ENCODE measurements around the gene PPP2R3B.

PPP2R3B gene

GRCh38 chrX:334331-334891, 52.3 kb downstream of the PPP2R3B start:
- H3K4me3 ChIP-seq (ENCODE audit: low read depth, low read length): no peak overlapping the region
- no peak for TF ChIP-seq CTCF (IDR thresholded peaks at IDR 0.05; ENCODE audit: low read depth, low read length, missing control alignments)
- no peak for DNase-seq (ENCODE audit: low read depth)

GRCh38 chrX:333611-334311, 52.9 kb downstream of the PPP2R3B start:
- no peak for TF ChIP-seq CTCF (IDR thresholded peaks at IDR 0.05; ENCODE audit: low read depth, low read length, missing control alignments)
- DNase-seq (ENCODE audit: low read depth): no peak
- H3K4me3 ChIP-seq (ENCODE audit: low read depth, low read length): no peak overlapping the region

- TF ChIP-seq CTCF (IDR thresholded peaks at IDR 0.05; ENCODE audit: low read depth, low read length, missing control alignments): no peak
- no peak overlapping the region for H3K4me3 ChIP-seq (ENCODE audit: low read depth, low read length)
- DNase-seq (ENCODE audit: low read depth): no peak
Observed at GRCh38 chrX:332916-333610, 53.6 kb downstream of the PPP2R3B start.

- no peak overlapping the region for H3K4me3 ChIP-seq (ENCODE audit: low read depth, low read length)
- no peak for TF ChIP-seq CTCF (IDR thresholded peaks at IDR 0.05; ENCODE audit: low read depth, low read length, missing control alignments)
- DNase-seq (ENCODE audit: low read depth): no peak
Observed at GRCh38 chrX:332496-332860, 54.2 kb downstream of the PPP2R3B start.

- no peak overlapping the region for H3K4me3 ChIP-seq (ENCODE audit: low read depth, low read length)
- TF ChIP-seq CTCF (IDR thresholded peaks at IDR 0.05; ENCODE audit: low read depth, low read length, missing control alignments): no peak
Observed at GRCh38 chrX:331825-332495, 54.7 kb downstream of the PPP2R3B start.

GRCh38 chrX:331151-331824, 55.4 kb downstream of the PPP2R3B start:
- H3K4me3 ChIP-seq (ENCODE audit: low read depth, low read length): no peak overlapping the region
- DNase-seq (ENCODE audit: low read depth): no peak

More at GRCh38 chrX:331825-332495, 54.7 kb downstream of the PPP2R3B start:
- DNase-seq (ENCODE audit: low read depth): no peak

More at GRCh38 chrX:331151-331824, 55.4 kb downstream of the PPP2R3B start:
- TF ChIP-seq CTCF (IDR thresholded peaks at IDR 0.05; ENCODE audit: low read depth, low read length, missing control alignments): no peak

All from GM12864 (cell line).